Measurements from ENCODE around the gene SYCP3. TPM values are rescaled to one million over a fixed set of nuclear protein-coding genes. Genes with fewer than 3 reads are reported as not detected.
"Not testable (repeated sequence)": the region's sequence is repeated elsewhere in the genome, so short reads cannot be mapped to it uniquely, and the experiment has no call there.

SYCP3 gene
- total RNA-seq, 1 donor from 2014 or later = not detected

DNA sequence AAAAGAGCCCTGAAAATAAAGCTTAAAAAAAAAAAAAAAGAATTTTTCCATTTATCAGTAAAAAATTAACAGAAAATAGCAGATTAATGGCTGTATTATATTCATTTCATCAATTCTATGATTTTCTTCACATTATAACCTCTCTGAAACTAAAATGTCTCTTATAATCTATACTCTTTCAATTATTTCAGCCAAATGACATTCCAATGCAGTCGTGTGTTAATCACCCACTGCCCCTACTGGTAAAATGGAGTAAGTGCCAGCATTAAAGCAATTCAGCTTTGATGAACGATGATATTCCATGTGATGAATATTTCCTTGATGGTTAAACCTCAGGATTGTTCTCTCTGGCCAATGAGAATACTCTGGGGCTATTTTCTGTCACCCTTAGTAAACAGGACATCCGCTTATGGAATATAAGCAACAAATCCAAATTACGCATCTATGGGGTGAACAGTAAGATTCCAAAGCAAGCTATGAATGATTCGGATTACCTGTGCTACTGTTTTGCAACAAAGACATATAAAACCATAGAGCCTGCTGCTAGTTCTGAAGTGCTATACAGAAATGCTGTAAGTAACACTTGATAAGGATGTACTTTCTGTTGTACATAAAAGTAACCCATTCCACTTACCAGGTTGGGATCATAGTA lies 20.3 kb upstream of the SYCP3 start:
- no peak for DNase-seq (ENCODE audit: low spot score)

- no peak for DNase-seq (ENCODE audit: low spot score)
These were observed 10.9 kb upstream of the SYCP3 start for GRCh38 chr12:101750152-101750551.

DNA sequence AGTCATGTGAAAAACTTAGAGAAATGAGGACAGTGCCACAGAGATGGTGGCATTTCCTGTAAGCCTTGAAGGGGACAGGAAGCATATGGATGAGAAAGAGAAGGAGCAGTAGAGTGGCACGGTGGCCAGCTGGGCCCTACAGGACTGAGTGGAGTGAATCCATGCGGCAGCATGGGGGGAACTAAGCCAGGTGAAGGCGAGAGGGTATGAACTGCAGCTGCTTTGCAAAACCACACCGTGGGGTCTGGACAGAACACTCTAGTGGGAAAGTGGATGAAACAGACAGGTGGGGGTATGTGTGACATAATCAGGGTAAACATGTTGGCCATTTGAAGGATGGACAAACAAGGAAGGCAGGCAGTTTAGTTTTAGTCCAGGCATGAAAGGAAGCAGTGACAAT lies 10.4 kb upstream of the SYCP3 start:
- no peak for DNase-seq (ENCODE audit: low spot score)

- no peak for DNase-seq (ENCODE audit: low spot score)
These were observed 9.6 kb upstream of the SYCP3 start for GRCh38 chr12:101748907-101749306.

DNA sequence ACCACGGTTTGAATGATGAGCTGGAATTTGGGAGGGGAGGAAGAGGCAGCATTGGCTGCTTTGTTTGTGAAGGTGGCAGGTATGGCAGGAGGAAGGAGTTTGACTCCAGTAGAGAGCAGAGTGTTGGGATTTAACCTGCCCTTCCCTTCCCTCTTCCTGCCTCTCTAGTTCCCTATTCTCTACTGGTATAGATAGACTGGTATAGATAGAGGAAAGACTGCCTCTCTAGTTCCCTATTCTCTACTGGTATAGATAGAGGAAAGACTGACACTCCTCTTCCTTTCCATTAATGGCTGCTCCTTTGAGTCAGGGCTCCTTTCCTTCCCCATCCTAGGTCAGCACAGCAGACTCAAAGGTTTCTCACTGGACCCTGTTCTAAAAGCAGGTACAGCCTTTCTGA lies 8.4 kb upstream of the SYCP3 start:
- no peak for DNase-seq (ENCODE audit: low spot score)

DNA sequence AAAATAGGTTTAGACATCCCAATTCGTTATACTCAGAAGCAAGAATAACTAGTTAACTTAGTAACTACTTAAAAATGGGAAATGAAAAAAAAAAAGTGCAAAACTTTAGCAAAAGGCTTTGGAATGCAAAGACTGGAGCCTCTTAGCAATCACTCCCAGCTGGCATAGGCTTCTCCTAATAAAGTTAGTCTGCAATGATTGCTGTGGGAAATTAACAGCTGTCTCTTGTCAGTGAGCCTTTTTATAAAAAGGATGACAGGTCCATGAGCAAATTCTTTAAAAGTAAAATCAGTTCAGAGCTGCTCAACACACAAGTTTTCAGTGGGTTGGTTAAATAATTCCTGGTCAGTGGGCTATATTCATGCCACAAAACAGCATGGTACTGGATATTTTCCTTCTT lies 7.4 kb upstream of the SYCP3 start:
- no peak for DNase-seq (ENCODE audit: low spot score)

DNA sequence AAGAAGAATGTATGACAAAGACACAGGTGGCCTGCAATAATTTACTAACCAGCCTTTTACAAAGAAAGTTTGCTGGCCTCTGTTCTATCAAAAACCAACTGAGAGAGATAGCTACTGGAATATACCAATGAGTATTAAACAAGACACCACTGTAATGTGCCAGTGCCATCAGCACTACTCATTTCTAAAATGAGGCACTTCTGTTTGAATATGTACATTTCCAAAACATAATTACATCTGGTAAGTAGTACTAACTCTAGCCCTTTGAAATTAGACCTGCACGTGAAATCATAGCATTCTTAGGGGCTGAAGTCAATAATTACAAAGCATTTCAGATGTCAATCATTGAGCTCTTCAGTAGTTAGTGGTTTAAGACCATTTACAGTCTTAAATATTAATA lies 6.9 kb upstream of the SYCP3 start:
- DNase-seq (ENCODE audit: low spot score) = no peak

GRCh38 chr12:101745481-101745880 lies 6.2 kb upstream of the SYCP3 start:
- no peak for DNase-seq (ENCODE audit: low spot score)

- DNase-seq (ENCODE audit: low spot score) = no peak
These were observed 4.6 kb upstream of the SYCP3 start for GRCh38 chr12:101743724-101744472.

- DNase-seq (ENCODE audit: low spot score) = no peak
These were observed 4.0 kb upstream of the SYCP3 start for GRCh38 chr12:101743242-101743641.

DNA sequence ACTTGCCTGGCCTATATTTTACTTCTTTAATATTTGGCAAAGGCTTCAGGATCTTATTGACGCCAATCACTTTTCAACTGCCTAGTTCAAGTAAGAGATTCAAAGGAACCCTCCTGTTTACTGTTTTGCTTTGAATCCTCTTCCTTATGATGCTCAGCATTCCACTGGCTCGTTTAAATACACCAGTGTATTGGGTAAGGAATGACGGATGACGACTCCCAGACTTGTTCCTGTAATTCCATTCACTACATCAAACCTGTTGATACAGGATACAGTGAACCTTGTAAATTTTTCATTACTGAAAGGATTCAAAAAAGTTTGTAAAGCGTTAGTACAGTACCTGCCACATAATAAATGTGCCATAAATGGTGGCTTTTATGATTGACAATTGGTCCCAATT lies 1.7 kb upstream of the SYCP3 start:
- no peak for DNase-seq (ENCODE audit: low spot score)

GRCh38 chr12:101740566-101740965 lies 1.3 kb upstream of the SYCP3 start:
- DNase-seq (ENCODE audit: low spot score) = no peak

GRCh38 chr12:101737476-101737875 lies 1.8 kb downstream of the SYCP3 start:
- DNase-seq (ENCODE audit: low spot score) = no peak

GRCh38 chr12:101734482-101734881 lies 4.8 kb downstream of the SYCP3 start:
- DNase-seq (ENCODE audit: low spot score) = not testable (repeated sequence)

GRCh38 chr12:101733166-101733565 lies 6.1 kb downstream of the SYCP3 start:
- DNase-seq (ENCODE audit: low spot score) = no peak

- DNase-seq (ENCODE audit: low spot score) = no peak
These were observed 6.9 kb downstream of the SYCP3 start for GRCh38 chr12:101732318-101732717.

DNA sequence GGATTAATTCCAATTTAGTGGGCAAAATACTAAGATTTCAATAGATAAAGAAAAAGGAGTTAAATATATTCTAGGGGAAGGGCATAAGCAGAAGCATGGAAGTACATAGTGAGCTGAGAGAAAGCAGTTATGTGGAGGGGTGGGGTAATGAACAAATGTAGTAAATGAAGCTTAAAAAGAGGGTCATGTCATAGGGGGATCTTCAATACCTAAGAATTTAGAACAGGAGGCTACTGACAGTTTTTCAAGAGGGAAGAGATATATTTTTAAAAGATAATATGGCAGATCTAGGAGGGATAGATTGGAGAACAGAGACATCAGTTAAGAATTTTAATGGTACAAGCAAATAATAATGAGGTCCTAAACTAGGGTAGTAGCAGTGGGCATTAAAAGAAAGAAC lies 9.4 kb downstream of the SYCP3 start:
- DNase-seq (ENCODE audit: low spot score) = no peak

DNA sequence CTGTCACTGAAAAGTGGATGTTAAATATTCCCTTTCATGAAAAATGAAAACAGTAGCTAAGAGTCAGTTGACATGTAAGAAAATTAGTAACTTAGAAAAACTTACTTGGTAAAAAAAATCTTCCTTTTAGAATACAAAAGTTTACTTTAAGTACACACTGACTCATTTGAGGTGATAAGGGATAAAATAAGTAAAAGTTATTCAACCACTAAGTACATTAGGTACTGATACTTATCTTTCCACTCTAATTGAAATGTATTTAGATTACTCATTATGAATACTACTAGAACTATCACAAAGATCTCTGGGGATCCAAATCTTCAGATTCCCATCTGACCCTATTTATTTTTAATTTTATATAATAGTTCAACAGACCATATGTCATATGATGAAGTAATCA lies 12.2 kb downstream of the SYCP3 start:
- no peak for DNase-seq (ENCODE audit: low spot score)

GRCh38 chr12:101722392-101722791 lies 16.9 kb downstream of the SYCP3 start:
- DNase-seq (ENCODE audit: low spot score) = no peak

GRCh38 chr12:101720118-101720517 lies 19.1 kb downstream of the SYCP3 start:
- no peak for DNase-seq (ENCODE audit: low spot score)

GRCh38 chr12:101719566-101719965 lies 19.7 kb downstream of the SYCP3 start:
- no peak for DNase-seq (ENCODE audit: low spot score)

- no peak for DNase-seq (ENCODE audit: low spot score)
These were observed 24.3 kb downstream of the SYCP3 start for GRCh38 chr12:101714877-101715444.

DNA sequence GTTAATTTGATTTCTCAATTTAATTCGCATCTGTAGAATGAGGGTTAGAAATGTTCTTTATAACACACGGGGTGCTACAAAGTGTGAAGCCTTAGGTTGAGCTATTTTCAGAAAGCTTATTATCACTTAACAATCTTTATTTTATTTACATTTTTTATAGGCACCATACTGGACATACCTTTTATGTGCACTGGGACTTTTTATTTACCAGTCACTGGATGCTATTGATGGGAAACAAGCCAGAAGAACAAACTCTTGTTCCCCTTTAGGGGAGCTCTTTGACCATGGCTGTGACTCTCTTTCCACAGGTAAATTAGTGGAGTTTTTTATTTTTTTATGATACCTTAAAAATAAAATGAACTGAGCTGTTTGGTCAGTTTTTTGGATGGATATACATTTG lies 25.3 kb downstream of the SYCP3 start:
- DNase-seq (ENCODE audit: low spot score) = no peak

All from ureter (tissue), 1 donor.